IMR-90 (cell line): ENCODE data around the gene C9orf43.

Experiments used
- MAFK ChIP-seq: IDR thresholded peaks from 2 replicates; pipeline ENCODE4 v1.6.1; 2012; ENCODE audit warnings: low read depth, low read length, improper control_type of control experiment
- MAZ ChIP-seq: IDR thresholded peaks from 2 replicates; pipeline ENCODE4 v1.6.1; 2012; ENCODE audit warnings: low read depth, mild to moderate bottlenecking, low read length, improper control_type of control experiment, moderate library complexity, borderline replicate concordance
- MXI1 ChIP-seq: IDR thresholded peaks from 2 replicates; pipeline ENCODE4 v1.6.1; 2012; ENCODE audit warnings: low read depth, mild to moderate bottlenecking, low read length, moderate library complexity, borderline replicate concordance
- POLR2A ChIP-seq: IDR thresholded peaks from 2 replicates; pipeline ENCODE4 v1.6.1; 2012; ENCODE audit warnings: mild to moderate bottlenecking, low read depth, low read length
- RAD21 ChIP-seq: IDR thresholded peaks from 2 replicates; pipeline ENCODE4 v1.6.1; 2012; ENCODE audit warnings: low read length, improper control_type of control experiment
- RCOR1 ChIP-seq: IDR thresholded peaks from 2 replicates; pipeline ENCODE4 v1.6.1; 2012; ENCODE audit warnings: mild to moderate bottlenecking, low read length, improper control_type of control experiment; ENCODE audit not compliant: insufficient replicate concordance
- TF ChIP-seq, protein P1 (sequence below): conservative IDR thresholded peaks from 2 replicates; pipeline ENCODE4 v1.5.1; 2012; ENCODE audit warnings: mild to moderate bottlenecking, low read depth, low read length, improper control_type of control experiment

DNA sequence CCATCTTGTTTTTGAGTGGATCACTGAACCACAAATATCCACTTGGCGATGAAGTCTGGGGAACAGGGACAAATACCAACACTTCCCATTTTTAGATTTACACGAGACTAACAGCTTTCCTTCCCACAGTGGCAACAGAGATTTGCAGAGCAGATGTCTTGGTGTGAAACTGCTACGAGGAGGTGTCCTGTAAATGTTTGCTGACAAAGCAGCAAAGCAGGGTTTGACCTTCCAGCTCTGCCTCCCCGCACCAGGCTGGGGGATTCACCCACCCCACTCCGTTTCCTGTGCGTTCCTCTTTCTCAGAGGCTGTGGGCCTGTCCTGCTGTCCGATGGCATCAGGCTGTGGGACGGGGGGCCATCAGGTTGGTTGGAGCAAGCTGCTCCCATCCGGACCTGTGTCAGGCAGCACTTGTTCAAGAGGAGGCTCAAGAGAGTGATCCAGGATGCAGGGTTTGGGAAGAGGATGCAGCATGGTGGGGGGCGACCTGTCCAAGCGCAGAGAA lies 52.3 kb downstream of the C9orf43 start:
- TF ChIP-seq MAFK (no peak), RCOR1 (no peak), MXI1 (no peak), POLR2A (no peak), MAZ (no peak), RAD21 (no peak)
- TF ChIP-seq, protein P1, sequence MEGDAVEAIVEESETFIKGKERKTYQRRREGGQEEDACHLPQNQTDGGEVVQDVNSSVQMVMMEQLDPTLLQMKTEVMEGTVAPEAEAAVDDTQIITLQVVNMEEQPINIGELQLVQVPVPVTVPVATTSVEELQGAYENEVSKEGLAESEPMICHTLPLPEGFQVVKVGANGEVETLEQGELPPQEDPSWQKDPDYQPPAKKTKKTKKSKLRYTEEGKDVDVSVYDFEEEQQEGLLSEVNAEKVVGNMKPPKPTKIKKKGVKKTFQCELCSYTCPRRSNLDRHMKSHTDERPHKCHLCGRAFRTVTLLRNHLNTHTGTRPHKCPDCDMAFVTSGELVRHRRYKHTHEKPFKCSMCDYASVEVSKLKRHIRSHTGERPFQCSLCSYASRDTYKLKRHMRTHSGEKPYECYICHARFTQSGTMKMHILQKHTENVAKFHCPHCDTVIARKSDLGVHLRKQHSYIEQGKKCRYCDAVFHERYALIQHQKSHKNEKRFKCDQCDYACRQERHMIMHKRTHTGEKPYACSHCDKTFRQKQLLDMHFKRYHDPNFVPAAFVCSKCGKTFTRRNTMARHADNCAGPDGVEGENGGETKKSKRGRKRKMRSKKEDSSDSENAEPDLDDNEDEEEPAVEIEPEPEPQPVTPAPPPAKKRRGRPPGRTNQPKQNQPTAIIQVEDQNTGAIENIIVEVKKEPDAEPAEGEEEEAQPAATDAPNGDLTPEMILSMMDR, result no peak
